KMS-11 (cell line): ENCODE measurements around the gene SH3GLB2.

ENCODE experiments used
- H2AFZ ChIP-seq: fragments of 200-600 bp; sonication (generic); 2 replicates; pipeline ENCODE4 v1.6.1; 2016; ENCODE audit warnings: antibody characterized with exemption, mixed run types, low read depth
- H3K27ac ChIP-seq: fragments of 200-600 bp; sonication (generic); 2 replicates; pipeline ENCODE4 v1.6.1; 2016; ENCODE audit warnings: mild to moderate bottlenecking, mixed run types
- H3K27me3 ChIP-seq: fragments of 200-600 bp; sonication (generic); 2 replicates; pipeline ENCODE4 v1.6.1; 2017; ENCODE audit warnings: mild to moderate bottlenecking, low read depth, mixed run types, moderate library complexity; ENCODE audit not compliant: insufficient read depth
- H3K36me3 ChIP-seq: fragments of 200-600 bp; sonication (generic); 2 replicates; pipeline ENCODE4 v1.6.1; 2017; ENCODE audit warnings: mild to moderate bottlenecking, mixed run types; ENCODE audit not compliant: insufficient read depth
- H3K4me1 ChIP-seq: fragments of 200-600 bp; sonication (generic); 2 replicates; pipeline ENCODE4 v1.6.1; 2016; ENCODE audit warnings: mild to moderate bottlenecking, low read depth, mixed run types; ENCODE audit not compliant: poor library complexity, severe bottlenecking
- H3K4me2 ChIP-seq: fragments of 200-600 bp; sonication (generic); 2 replicates; pipeline ENCODE4 v1.7.0; 2016; ENCODE audit warnings: mild to moderate bottlenecking, mixed run types
- H3K4me3 ChIP-seq: fragments of 200-600 bp; sonication (generic); IDR thresholded peaks from 2 replicates; pipeline ENCODE4 v1.6.1; 2017; ENCODE audit warnings: low read depth, low read length, mixed read lengths; ENCODE audit not compliant: insufficient read depth
- H3K79me2 ChIP-seq: fragments of 200-600 bp; sonication (generic); 2 replicates; pipeline ENCODE4 v1.6.1; 2016; ENCODE audit warnings: low read depth, mixed run types; ENCODE audit not compliant: insufficient read depth
- H3K9ac ChIP-seq: fragments of 200-600 bp; sonication (generic); 2 replicates; pipeline ENCODE4 v1.6.1; 2016; ENCODE audit warnings: mild to moderate bottlenecking, mixed run types
- H4K20me1 ChIP-seq: fragments of 200-600 bp; sonication (generic); 2 replicates; pipeline ENCODE4 v1.6.1; 2016; ENCODE audit warnings: mild to moderate bottlenecking, mixed run types; ENCODE audit not compliant: insufficient read depth
- TF ChIP-seq, protein P1 (sequence below): fragments of 200-600 bp; sonication (generic); conservative IDR thresholded peaks from 2 replicates; pipeline ENCODE4 v1.6.1; 2017; ENCODE audit warnings: low read depth, mild to moderate bottlenecking, antibody characterized with exemption, low read length, moderate library complexity, mixed read lengths

Gene SH3GLB2

DNA sequence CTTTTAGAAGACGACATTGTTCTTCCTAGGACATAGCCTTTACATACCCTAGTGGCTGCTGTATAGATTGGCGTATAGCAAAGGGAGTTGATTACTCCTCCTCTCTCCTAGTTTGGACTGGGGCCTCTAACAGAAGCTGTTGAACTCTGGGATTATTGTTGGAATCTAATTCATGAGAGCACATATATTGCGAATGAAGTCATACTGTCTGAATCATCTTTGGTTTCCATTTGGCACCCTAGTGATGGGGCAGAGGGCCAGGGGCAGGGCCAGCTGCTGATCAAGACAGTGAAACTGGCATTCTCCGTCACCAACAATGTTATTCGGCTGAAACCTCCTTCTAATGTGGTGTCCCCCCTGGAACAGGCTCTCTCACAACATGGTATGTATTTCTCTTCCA, 40.3 kb downstream of the SH3GLB2 start:
- no peaks in the 10 kb centered on the region for H3K4me1 ChIP-seq
- H2AFZ ChIP-seq = no peak overlapping the region
- H4K20me1 ChIP-seq = no peaks in the 10 kb centered on the region
- H3K4me3 ChIP-seq = no peak overlapping the region
- no peak overlapping the region for H3K27ac ChIP-seq
- TF ChIP-seq, protein P1, sequence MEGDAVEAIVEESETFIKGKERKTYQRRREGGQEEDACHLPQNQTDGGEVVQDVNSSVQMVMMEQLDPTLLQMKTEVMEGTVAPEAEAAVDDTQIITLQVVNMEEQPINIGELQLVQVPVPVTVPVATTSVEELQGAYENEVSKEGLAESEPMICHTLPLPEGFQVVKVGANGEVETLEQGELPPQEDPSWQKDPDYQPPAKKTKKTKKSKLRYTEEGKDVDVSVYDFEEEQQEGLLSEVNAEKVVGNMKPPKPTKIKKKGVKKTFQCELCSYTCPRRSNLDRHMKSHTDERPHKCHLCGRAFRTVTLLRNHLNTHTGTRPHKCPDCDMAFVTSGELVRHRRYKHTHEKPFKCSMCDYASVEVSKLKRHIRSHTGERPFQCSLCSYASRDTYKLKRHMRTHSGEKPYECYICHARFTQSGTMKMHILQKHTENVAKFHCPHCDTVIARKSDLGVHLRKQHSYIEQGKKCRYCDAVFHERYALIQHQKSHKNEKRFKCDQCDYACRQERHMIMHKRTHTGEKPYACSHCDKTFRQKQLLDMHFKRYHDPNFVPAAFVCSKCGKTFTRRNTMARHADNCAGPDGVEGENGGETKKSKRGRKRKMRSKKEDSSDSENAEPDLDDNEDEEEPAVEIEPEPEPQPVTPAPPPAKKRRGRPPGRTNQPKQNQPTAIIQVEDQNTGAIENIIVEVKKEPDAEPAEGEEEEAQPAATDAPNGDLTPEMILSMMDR = no peak
- H3K79me2 ChIP-seq = no peaks in the 10 kb centered on the region
- no peak overlapping the region for H3K9ac ChIP-seq
- H3K4me2 ChIP-seq = no peak overlapping the region
- no peaks in the 10 kb centered on the region for H3K27me3 ChIP-seq
- peaks cover 11% of the 10 kb centered on the region; the same call in 1 of the 2 replicates for H3K36me3 ChIP-seq

DNA sequence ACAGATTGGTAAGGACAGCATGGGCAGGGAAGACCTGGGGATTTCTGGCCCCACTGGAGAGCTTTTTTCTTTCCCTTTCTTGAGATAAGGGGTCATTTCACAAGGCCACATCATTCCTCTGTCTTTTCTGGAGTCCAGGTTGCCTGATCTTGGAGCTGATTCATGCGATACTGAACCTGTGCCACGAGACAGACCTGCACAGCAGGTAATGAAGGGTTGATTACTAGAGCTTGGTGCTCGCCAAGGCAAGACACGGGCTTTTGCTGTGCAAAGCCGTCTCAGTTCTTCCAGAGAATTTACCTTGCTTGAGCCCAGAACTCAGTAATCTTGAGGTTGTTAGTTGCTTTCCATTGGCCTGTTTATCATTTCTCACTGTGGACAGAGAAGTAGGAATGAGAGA, 41.5 kb downstream of the SH3GLB2 start:
- no peak overlapping the region for H3K4me3 ChIP-seq
- no peaks in the 10 kb centered on the region for H3K4me1 ChIP-seq
- H3K9ac ChIP-seq = no peak overlapping the region
- no peaks in the 10 kb centered on the region for H3K27me3 ChIP-seq
- H3K79me2 ChIP-seq = no peaks in the 10 kb centered on the region
- H3K36me3 ChIP-seq = peaks cover 18% of the 10 kb centered on the region; the same call in 1 of the 2 replicates
- no peak overlapping the region for H3K27ac ChIP-seq
- no peak overlapping the region for H3K4me2 ChIP-seq
- no peaks in the 10 kb centered on the region for H4K20me1 ChIP-seq
- H2AFZ ChIP-seq = no peak overlapping the region
- TF ChIP-seq, protein P1 = no peak

GRCh38 chr9:128983536-128983935, 44.6 kb downstream of the SH3GLB2 start:
- no peaks in the 10 kb centered on the region for H3K79me2 ChIP-seq
- TF ChIP-seq, protein P1 = no peak
- peaks cover 27% of the 10 kb centered on the region; the same call in 1 of the 2 replicates for H3K36me3 ChIP-seq
- no peaks in the 10 kb centered on the region for H3K4me1 ChIP-seq
- H3K4me2 ChIP-seq = no peak overlapping the region
- no peak overlapping the region for H3K4me3 ChIP-seq
- H2AFZ ChIP-seq = no peak overlapping the region
- H3K9ac ChIP-seq = no peak overlapping the region
- no peaks in the 10 kb centered on the region for H3K27me3 ChIP-seq
- H4K20me1 ChIP-seq = no peaks in the 10 kb centered on the region
- no peak overlapping the region for H3K27ac ChIP-seq

- Histone ChIP-seq H3K27ac (no peak overlapping the region), H4K20me1 (no peaks in the 10 kb centered on the region), H3K36me3 (peaks cover 31% of the 10 kb centered on the region; the same call in 1 of the 2 replicates), H3K79me2 (no peaks in the 10 kb centered on the region), H3K4me3 (no peak overlapping the region), H3K4me2 (no peak overlapping the region), H2AFZ (no peak overlapping the region), H3K9ac (no peak overlapping the region), H3K4me1 (no peaks in the 10 kb centered on the region), H3K27me3 (no peaks in the 10 kb centered on the region)
- TF ChIP-seq, protein P1 = no peak
Measured at GRCh38 chr9:128979111-128979510, 49.0 kb downstream of the SH3GLB2 start.
